ENCODE results near the gene SCN5A. TPM values are rescaled to one million over a fixed set of nuclear protein-coding genes. Genes with fewer than 3 reads are reported as not detected.

Gene SCN5A
- total and polyA plus RNA-seq, 8 donors, result 0.09 to 0.97 (median 0.83) TPM

DNA sequence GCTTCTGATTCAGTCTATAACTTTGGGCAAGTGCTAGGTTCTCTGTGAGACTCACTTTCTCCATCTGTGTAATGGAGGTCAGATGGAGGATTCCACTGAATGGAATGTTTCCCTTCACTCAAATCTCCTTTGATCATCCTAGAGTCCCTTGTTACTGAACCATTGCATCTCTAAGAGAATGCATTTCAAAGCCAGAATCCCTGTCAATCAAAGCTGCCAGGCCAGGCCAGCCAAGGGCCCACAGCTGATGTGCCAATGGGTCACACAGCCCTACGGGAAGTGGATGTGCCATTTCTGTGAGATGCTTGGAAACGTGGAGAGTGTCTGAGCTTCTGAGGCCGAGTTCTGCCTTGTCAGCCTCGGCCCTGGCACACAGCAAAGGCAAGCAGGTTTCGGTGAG, 32.4 kb downstream of the SCN5A start:
- ATAC-seq (no peak), DNase-seq (no peak)
- Histone ChIP-seq H3K4me3 (no peak overlapping the region), H3K27me3 (no peaks in the 10 kb centered on the region), H3K9me3 (no peaks in the 10 kb centered on the region), H3K27ac (no peak overlapping the region), H3K36me3 (no peaks in the 10 kb centered on the region), H3K4me1 (no peaks in the 10 kb centered on the region)
- intact Hi-C loops (cut with DNase I), result no loop called here
- TF ChIP-seq, protein P1, sequence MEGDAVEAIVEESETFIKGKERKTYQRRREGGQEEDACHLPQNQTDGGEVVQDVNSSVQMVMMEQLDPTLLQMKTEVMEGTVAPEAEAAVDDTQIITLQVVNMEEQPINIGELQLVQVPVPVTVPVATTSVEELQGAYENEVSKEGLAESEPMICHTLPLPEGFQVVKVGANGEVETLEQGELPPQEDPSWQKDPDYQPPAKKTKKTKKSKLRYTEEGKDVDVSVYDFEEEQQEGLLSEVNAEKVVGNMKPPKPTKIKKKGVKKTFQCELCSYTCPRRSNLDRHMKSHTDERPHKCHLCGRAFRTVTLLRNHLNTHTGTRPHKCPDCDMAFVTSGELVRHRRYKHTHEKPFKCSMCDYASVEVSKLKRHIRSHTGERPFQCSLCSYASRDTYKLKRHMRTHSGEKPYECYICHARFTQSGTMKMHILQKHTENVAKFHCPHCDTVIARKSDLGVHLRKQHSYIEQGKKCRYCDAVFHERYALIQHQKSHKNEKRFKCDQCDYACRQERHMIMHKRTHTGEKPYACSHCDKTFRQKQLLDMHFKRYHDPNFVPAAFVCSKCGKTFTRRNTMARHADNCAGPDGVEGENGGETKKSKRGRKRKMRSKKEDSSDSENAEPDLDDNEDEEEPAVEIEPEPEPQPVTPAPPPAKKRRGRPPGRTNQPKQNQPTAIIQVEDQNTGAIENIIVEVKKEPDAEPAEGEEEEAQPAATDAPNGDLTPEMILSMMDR (IDR thresholded peaks at IDR 0.05), result no peak

DNA sequence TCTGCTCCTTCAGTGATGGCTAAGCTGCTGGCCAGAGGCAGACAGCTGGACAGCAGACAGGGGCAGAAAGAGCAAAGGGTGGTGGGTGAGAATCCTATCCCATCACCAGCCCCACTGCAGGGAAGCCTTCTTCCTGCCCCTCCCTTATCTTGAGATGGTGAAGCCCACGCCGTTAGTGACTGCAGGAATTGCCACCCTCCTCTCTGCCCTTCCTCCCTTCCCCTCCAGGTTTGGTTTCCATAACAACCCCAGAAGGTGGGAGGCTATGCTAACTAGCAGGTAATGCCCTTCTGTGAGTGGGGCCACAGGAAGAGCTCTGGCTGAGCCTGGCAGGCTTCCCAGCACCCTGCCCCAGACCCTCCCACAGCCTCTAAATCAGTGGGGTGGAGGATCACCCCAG, 32.8 kb downstream of the SCN5A start:
- Histone ChIP-seq H3K27me3 (no peaks in the 10 kb centered on the region), H3K4me3 (no peak overlapping the region), H3K9me3 (no peaks in the 10 kb centered on the region), H3K36me3 (no peaks in the 10 kb centered on the region), H3K4me1 (no peaks in the 10 kb centered on the region), H3K27ac (no peak overlapping the region)
- TF ChIP-seq, protein P1 (IDR thresholded peaks at IDR 0.05), result no peak
- intact Hi-C loops (cut with DNase I), result no loop called here
- ATAC-seq, result no peak
- DNase-seq, result no peak

DNA sequence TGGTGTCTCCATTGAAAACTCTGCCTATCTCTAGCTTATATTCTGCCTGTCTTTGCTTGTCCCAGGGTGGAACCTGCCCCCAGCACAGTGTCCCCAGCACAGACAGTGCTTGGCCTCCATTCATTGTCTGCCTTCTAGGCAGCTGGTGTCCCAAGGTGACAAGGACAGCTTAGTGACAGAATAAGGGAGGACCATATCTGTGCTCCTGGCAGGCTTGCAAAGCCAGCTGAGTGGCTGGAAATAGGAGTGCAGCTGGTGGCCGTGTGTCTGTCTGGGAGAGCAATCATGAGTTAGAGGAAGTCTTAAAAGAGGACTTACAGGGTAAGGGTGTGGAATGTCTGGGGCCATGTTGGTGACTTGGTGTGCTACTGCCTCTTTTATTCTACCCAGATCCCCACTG, 33.4 kb downstream of the SCN5A start:
- no peaks in the 10 kb centered on the region for H3K9me3 ChIP-seq
- TF ChIP-seq, protein P1 (IDR thresholded peaks at IDR 0.05), result no peak
- no peaks in the 10 kb centered on the region for H3K27me3 ChIP-seq
- intact Hi-C loops (cut with DNase I), result no loop called here
- no peak overlapping the region for H3K27ac ChIP-seq
- ATAC-seq, result no peak
- no peaks in the 10 kb centered on the region for H3K36me3 ChIP-seq
- H3K4me1 ChIP-seq, result no peaks in the 10 kb centered on the region
- no peak for DNase-seq
- no peak overlapping the region for H3K4me3 ChIP-seq

DNA sequence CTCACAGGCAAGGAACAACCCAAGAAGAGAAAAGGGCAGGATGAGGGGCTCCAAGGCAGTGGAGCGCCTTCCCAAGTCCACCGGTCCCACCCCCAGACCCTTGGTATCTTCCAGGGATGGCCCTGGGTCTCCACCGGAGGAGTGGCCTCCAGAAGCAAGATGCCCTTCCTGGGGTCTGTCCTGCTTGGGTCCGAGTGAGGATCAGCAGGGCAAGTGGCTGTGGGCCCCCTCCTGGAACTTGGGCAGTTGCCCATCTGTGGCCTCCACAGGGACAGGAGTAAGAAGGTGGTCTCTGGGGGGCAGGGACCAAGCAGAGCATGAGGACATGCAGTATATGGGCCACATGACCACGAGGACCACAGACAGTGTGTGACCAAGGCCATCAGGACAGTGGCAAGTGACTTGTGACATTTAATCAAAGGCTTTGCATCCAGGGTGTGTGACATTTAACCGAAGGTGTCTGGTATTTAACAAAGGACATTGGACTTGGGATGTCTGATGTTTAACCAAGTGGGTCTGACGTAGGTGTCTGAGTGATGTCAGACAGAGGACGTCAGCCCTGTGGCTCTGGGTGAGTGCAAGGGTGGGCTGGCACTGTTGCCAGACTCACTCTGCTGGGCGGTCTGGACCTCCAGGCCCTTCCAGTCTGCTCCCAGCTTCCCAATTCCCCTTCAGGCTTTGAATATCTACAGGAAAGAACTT, 34.7 kb downstream of the SCN5A start:
- TF ChIP-seq, protein P1 (IDR thresholded peaks at IDR 0.05), result no peak

DNA sequence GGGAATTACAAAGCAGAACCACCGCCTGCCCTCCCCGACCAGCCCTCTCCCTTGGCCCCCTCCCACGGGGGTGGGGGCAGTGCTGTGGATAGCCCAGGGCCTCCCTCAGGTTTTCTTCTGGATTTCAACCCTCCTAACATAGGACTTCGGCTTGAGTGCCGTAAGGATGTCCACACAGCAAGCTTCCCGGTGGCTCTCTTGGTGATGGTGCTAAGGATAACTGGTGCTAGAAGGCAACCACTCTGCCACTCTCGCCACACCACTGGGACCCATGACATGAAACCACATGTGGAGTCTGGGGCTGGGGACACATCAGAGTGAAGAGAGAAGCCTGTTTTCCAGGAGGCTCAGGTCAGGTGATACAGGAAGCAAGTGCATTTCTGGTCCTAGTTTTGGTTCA, 35.4 kb downstream of the SCN5A start:
- Histone ChIP-seq H3K27ac (no peak overlapping the region), H3K4me3 (no peak overlapping the region), H3K36me3 (no peaks in the 10 kb centered on the region), H3K27me3 (no peaks in the 10 kb centered on the region), H3K4me1 (no peaks in the 10 kb centered on the region), H3K9me3 (no peaks in the 10 kb centered on the region)
- DNase-seq (no peak), ATAC-seq (no peak)
- intact Hi-C loops (cut with DNase I), result no loop called here
- TF ChIP-seq, protein P1 (IDR thresholded peaks at IDR 0.05), result no peak

More for the DNA sequence above, 34.7 kb downstream of the SCN5A start:
- Histone ChIP-seq H3K27ac (no peak overlapping the region), H3K27me3 (no peaks in the 10 kb centered on the region), H3K4me1 (no peaks in the 10 kb centered on the region), H3K9me3 (no peaks in the 10 kb centered on the region), H3K4me3 (no peak overlapping the region), H3K36me3 (no peaks in the 10 kb centered on the region)
- DNase-seq (no peak), ATAC-seq (no peak)
- intact Hi-C loops (cut with DNase I), result no loop called here

Data from left lung (tissue), 10 donors.